Measurements from ENCODE around the gene NPHP4.
"Not testable (repeated sequence)": the region's sequence is repeated elsewhere in the genome, so short reads cannot be mapped to it uniquely, and the experiment has no call there.

The NPHP4 gene

GRCh38 chr1:5927506-5928370 is 64.5 kb downstream of the NPHP4 start:
- no peak for DNase-seq

GRCh38 chr1:5926686-5927435 is 65.4 kb downstream of the NPHP4 start:
- no peak for DNase-seq

DNA sequence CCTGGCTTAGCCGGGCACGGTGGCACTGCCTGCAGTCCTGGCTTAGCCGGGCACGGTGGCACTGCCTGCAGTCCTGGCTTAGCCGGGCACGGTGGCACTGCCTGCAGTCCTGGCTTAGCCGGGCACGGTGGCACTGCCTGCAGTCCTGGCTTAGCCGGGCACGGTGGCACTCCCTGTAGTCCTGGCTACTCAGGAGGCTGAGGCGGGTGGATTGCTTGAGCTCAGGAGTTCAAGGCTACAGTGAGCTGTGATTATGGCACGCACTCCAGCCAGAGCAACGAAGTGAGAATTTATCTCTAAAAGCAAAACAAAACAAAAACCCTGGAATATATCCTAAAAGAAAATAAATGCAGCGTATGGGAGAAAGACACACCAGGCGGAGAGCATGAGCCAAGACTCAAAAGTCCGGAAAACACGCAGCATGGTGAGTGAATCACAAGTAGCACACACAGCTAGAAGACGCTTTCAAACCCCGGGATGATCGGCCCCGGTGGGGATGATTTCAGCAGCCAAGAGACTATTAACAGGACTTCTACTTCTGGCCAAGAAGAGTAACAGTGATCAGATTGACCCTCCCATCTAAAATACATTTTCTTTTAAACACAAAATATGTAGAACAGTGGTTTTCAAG is 69.4 kb downstream of the NPHP4 start:
- not testable (repeated sequence) for DNase-seq

GRCh38 chr1:5921671-5922070 is 70.6 kb downstream of the NPHP4 start:
- no peak for DNase-seq

DNA sequence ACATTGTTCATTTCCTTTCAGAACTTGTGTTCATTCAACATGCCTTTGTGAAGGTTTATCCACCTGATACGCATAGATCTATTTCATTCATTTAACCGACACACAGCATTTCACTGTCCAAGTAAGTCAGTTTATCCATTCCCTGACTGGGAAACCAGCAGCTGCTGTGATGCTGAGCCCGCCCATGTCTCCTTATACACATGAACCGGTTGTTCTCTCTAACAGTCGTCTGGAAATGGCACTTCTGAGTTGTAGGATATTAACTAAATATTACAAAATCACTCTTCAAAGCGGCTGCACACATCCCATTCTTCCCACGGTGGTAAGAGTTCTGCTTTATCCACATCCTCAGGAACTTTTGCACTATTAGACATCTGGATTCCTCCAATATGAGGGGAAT is 71.1 kb downstream of the NPHP4 start:
- no peak for DNase-seq

GRCh38 chr1:5920201-5920600 is 72.0 kb downstream of the NPHP4 start:
- DNase-seq = no peak

GRCh38 chr1:5918275-5918649 is 74.0 kb downstream of the NPHP4 start:
- no peak for DNase-seq

GRCh38 chr1:5917591-5918274 is 74.5 kb downstream of the NPHP4 start:
- no peak for DNase-seq

DNA sequence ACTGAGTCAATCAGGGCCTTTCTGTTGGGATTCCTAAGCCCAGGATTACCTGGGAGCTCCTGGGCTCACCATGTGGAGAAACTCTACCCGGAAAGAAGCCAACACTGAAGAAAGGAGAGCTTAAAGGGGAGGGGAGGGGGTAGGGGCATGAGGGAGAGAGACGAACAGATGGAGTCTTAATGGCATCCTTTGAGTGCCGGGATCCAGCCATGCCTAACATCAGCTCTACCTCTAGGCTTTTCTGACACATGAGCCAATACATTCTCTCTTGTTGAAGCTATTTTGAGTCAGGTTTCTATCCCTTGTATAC is 75.0 kb downstream of the NPHP4 start:
- no peak for DNase-seq

- no peak for DNase-seq
These were observed 75.5 kb downstream of the NPHP4 start for GRCh38 chr1:5916572-5917280.

DNA sequence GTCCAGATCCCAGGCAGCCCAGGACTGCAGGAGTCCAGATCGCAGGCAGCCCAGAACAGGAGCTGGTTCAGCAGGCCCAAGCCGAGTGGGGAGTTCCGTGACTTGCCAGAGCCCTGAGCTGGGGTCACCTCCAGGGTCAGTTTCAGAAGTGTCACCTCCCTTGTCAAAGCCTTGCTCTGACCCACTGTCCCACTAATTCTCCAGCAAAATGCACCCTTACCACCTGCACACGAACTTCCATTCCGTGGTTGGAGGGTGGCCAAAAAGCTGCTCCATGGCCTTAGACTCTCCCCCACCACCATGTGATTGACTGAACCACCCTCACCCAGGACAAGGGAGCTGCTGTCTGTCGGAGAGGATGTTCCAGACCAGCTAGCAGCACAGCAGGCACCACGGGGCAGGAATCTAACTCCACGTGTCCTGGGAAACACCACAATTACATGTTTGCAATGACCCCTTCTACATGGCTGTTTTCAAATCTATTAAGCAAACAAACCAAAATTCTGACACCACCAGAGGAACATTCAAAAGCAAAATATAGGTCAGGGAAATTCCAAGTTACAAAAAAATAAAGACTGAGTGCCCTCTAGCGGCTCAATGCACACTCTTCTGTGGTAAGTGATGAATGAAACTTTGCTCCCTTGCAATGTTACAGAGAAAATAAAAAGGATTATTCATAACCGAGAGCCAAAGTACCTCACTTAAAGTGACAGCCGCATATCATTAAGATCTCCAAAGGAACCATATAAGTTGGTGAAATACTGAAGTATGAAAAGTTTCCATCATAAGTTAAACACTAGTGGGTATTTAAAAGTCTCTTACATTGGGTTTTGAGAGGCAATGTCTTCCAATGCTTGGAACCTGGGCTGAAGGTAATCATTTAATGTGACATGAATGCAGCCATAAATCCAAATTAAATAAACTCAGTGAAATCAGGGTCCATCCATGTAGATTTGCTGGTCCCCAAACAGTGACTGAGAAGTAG is 76.3 kb downstream of the NPHP4 start:
- DNase-seq = peak; percentile 24

DNA sequence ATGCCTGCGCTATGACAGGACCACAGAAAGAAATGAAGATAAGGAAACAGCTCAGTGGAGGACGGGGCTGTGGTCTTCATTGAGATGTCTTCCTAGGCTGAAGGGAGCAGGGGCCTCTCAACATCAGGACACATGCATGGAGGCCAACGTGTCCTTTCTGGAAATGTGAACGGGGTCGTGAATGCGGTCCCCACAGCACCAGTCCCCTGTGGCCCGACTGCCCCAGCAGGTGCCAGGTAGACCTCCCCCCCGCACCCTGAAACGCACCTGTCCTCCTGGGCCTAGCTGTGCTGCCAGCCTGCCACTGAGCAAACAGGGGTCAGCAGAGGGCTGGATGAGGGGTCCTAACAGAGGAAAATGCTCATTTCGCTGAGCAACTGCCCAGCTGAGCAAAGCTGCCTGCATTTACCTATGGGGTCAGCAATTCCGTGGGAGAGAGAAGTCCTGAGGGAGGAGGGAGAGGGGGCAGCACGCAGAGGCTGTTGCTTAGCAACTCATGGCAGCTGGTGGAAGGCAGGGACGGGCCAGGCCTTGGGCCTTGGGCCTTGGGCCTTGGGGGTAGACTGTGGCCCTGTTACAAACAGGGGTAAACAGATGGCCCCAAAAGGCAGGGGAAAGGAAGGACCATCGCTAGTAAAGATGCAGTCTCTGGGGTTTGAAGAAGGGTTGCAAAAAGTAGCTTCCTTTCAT is 77.4 kb downstream of the NPHP4 start:
- DNase-seq = no peak

- no peak for DNase-seq
These were observed 78.3 kb downstream of the NPHP4 start for GRCh38 chr1:5913876-5914275.

DNA sequence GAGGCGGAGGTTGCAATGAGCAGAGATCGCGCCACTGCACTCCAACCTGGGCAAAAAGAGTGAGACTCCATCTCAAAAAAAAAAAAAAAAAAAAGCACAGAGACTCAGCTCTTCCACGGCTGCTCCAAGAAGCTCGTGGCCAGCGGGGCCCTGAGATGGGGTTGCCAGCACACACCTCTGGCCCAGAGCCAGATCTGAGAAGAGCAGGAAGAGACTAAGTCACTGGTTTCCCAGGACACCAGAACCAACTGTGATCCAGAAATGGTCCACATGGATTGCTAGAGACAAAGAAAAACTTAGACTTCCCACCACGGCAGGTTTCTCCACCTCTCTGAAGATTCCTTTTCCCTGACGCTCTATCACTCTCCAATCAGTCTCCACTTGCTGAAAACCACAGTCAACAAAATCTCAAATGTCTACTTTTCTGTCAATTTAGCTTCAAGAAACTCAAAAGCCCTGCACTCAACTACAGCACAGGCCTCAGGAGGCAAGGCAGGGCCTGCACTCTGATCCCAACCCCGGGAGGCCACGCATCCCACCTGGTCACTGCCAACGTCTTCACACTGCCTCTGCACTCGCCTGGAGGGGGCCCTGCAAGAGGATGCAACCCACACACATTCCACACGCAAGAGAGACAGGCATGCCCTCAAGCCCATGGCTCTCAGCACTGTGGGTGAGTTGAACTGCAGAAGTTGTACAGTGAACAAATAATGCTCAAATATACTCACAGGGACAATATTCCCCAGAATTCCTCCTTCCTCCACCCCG is 79.0 kb downstream of the NPHP4 start:
- no peak for DNase-seq

GRCh38 chr1:5911871-5912271 is 80.4 kb downstream of the NPHP4 start:
- DNase-seq = no peak

GRCh38 chr1:5911157-5911556 is 81.1 kb downstream of the NPHP4 start:
- no peak for DNase-seq

DNA sequence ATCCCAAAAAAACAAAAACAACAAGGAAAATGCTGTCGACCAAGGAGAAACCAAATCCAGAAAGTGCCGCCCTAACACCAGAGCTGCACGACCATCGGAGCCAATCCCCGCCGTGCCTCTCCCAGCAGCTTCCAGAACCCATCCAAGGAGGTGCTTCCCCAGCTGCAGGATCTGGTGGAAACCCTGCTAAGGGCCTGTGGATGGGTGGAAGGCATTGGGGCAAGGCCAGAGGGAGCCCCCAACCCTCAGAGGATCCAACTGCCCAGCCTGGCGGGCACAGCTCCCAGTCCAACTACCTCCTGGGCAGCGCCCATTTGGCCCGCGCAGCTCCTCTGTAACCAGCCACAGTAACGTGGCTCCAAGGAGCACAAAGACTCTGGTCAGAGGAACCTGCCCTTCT is 81.6 kb downstream of the NPHP4 start:
- no peak for DNase-seq

DNA sequence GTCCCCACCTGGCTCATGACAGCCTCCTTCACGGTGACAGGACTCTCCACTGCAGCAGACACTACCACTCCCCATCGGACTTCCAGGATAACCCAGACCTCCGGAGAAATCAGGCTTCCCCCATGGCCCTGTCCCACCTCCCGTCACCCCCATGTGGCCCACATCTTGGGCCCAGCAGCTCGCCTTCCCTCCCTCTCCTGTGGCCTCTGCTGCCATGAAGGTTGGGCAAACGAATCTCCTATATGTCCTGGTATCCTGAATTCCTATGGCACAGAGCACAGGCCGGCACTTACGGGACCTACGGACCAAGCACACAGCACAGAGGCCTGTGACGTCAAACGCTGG is 82.0 kb downstream of the NPHP4 start:
- DNase-seq = no peak

DNA sequence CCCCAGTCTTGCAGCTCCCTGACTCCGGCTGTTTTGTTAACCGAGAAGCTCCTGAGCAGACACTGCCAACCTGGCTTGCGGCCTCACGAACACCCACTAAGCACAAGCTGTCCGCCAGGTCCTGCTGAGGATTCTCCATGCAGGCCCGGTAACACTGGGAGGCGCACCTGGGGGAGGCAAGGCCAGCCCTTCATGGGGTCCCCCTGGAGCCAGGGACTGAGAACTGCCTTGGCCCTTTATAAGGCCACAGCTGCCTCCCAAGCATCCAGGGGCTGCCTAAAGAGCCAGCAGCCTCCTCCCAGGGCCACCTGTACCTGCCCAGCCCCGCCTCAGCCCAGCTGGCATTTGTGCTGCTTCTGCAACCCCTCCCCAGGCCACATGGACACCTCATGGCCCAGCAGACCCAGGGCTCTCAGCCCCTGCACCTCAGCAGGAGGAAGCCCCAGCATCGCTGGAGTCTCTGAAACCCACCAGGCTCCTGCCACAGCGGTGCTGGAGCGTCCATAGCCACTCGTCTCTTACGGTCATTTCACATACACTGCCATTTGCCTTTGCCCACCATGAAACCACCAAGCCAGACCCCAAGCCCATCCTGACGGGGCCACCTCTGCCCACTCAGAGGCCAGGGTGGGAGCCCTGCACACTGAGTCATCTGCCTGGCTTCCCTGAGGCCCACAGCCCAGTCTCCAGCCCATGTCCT is 82.5 kb downstream of the NPHP4 start:
- DNase-seq = no peak

Measured in suppressor macrophage treated with lipopolysaccharide for 4 hours (primary cell).